Esophagus muscularis mucosa (tissue), 4 donors: ENCODE measurements around the gene LDLRAD1.
"Not testable (repeated sequence)": the region's sequence is repeated elsewhere in the genome, so short reads cannot be mapped to it uniquely, and the experiment has no call there.

ENCODE experiments used
- CTCF ChIP-seq, 3 experiments: fragments of 200-600 bp in 2 of 3; fragments of 450-650 bp in 1 of 3; sonication (generic) in 2 of 3; IDR thresholded peaks; one replicate each; pipeline ENCODE4 v1.5.1; 2017 to 2019; ENCODE audit warnings: antibody characterized with exemption in 3 of 3, mild to moderate bottlenecking in 2 of 3, moderate library complexity in 1 of 3
- EP300 ChIP-seq: sonication (generic); formaldehyde crosslinking; IDR thresholded peaks from one replicate; pipeline ENCODE4 v1.6.1; 2017; ENCODE audit warnings: antibody characterized with exemption
- POLR2A ChIP-seq: fragments of 450-650 bp; IDR thresholded peaks from one replicate; pipeline ENCODE4 v1.6.1; 2017; ENCODE audit warnings: antibody characterized with exemption, moderate library complexity, mild to moderate bottlenecking, low read depth
- POLR2AphosphoS5 ChIP-seq, 2 donors: sonication (generic); formaldehyde crosslinking; IDR thresholded peaks; one replicate each; pipeline ENCODE4 v1.6.1; 2017; ENCODE audit warnings: antibody characterized with exemption in 2 of 2

- not testable (repeated sequence) for TF ChIP-seq CTCF (IDR thresholded peaks at IDR 0.05); POLR2A; POLR2AphosphoS5 (IDR thresholded peaks at IDR 0.05); EP300
Measured at GRCh38 chr1:54050435-54050834, 32.4 kb upstream of the LDLRAD1 start.
